ENCODE measurements around the gene SPA17. TPM values are rescaled to one million over a fixed set of nuclear protein-coding genes. Genes with fewer than 3 reads are reported as not detected.

SPA17 gene
- polyA plus RNA-seq, 1 donor from 2014 or later = 19.1 TPM

- peak overlapping the region; percentile 36 for H2AFZ ChIP-seq (ENCODE audit: low read depth, low read length)
- no peaks in the 10 kb centered on the region for H3K9me2 ChIP-seq (ENCODE audit: insufficient read depth, low read length)
- peak overlapping the region; percentile 4 for H3K4me2 ChIP-seq (ENCODE audit: low read length)
- H3K36me3 ChIP-seq (ENCODE audit: insufficient read depth, low read length) = no peaks in the 10 kb centered on the region
- peak overlapping the region; percentile 44 for H3K4me3 ChIP-seq (ENCODE audit: low read length)
- no peaks in the 10 kb centered on the region for H3F3A ChIP-seq (ENCODE audit: insufficient read depth, low read length, poor library complexity, severe bottlenecking)
- peak overlapping the region; percentile 81 for H3K27ac ChIP-seq (ENCODE audit: low read length)
- no peaks in the 10 kb centered on the region for H4K20me1 ChIP-seq (ENCODE audit: insufficient read depth)
- H3K27me3 ChIP-seq (ENCODE audit: insufficient read depth, low read depth, low read length) = peaks cover under 1% of the 10 kb centered on the region
- H3K9ac ChIP-seq (ENCODE audit: low read length) = peak overlapping the region; percentile 57
- H3K9me3 ChIP-seq (ENCODE audit: low read length) = no peaks in the 10 kb centered on the region
- TF ChIP-seq RAD21 (conservative IDR thresholded peaks at IDR 0.05) (no peak), EP300 (conservative IDR thresholded peaks at IDR 0.05; ENCODE audit: poor library complexity, severe bottlenecking) (peak; percentile 39), POLR2AphosphoS5 (IDR thresholded peaks at IDR 0.05) (peak; percentile 51)
- H3K79me2 ChIP-seq (replicated peaks; ENCODE audit: insufficient read depth, low read length) = no peaks in the 10 kb centered on the region
Measured at GRCh38 chr11:124724979-124725718, 51.4 kb downstream of the SPA17 start.

GRCh38 chr11:124725719-124726105 is 52.0 kb downstream of the SPA17 start:
- no peaks in the 10 kb centered on the region for H3F3A ChIP-seq (ENCODE audit: insufficient read depth, low read length, poor library complexity, severe bottlenecking)
- H3K27ac ChIP-seq (ENCODE audit: low read length) = peak overlapping the region; percentile 81
- TF ChIP-seq TAF1 (IDR thresholded peaks at IDR 0.05; ENCODE audit: low read depth) = no peak
- no peak for TF ChIP-seq REST (IDR thresholded peaks at IDR 0.05; ENCODE audit: borderline replicate concordance)
- TF ChIP-seq RAD21 (conservative IDR thresholded peaks at IDR 0.05) = no peak
- no peak for TF ChIP-seq EZH2 (IDR thresholded peaks at IDR 0.05; ENCODE audit: borderline replicate concordance, insufficient read depth, low read length, poor library complexity, severe bottlenecking)
- TF ChIP-seq SMC3 (conservative IDR thresholded peaks at IDR 0.05; ENCODE audit: poor library complexity) = no peak
- TF ChIP-seq EP300 (conservative IDR thresholded peaks at IDR 0.05; ENCODE audit: poor library complexity, severe bottlenecking) = no peak
- TF ChIP-seq MXI1 (conservative IDR thresholded peaks at IDR 0.05; ENCODE audit: poor library complexity, severe bottlenecking) = no peak
- no peak for TF ChIP-seq POLR2AphosphoS5 (IDR thresholded peaks at IDR 0.05)
- no peak for TF ChIP-seq CTCF (IDR thresholded peaks at IDR 0.05; ENCODE audit: poor library complexity, severe bottlenecking)

More at GRCh38 chr11:124725719-124726105, 52.0 kb downstream of the SPA17 start:
- Histone ChIP-seq H3K4me3 (ENCODE audit: low read length) (peak overlapping the region; percentile 44), H2AFZ (ENCODE audit: low read depth, low read length) (no peak overlapping the region), H3K79me2 (replicated peaks; ENCODE audit: insufficient read depth, low read length) (no peaks in the 10 kb centered on the region), H3K9me2 (ENCODE audit: insufficient read depth, low read length) (no peaks in the 10 kb centered on the region), H3K36me3 (ENCODE audit: insufficient read depth, low read length) (no peaks in the 10 kb centered on the region), H3K4me2 (ENCODE audit: low read length) (no peak overlapping the region), H4K20me1 (ENCODE audit: insufficient read depth) (no peaks in the 10 kb centered on the region), H3K9ac (ENCODE audit: low read length) (peak overlapping the region; percentile 57), H3K9me3 (ENCODE audit: low read length) (no peaks in the 10 kb centered on the region), H3K27me3 (ENCODE audit: insufficient read depth, low read depth, low read length) (no peaks in the 10 kb centered on the region)
